GM18870 (cell line): ENCODE results near the gene PIGO.

Experiments used
- ATAC-seq: cut with Tn5 transposase; IDR thresholded peaks from one replicate; pipeline ENCODE4 v1.9.1; 2021; ENCODE audit warnings: moderate library complexity; ENCODE audit not compliant: unreplicated experiment

The PIGO gene

DNA sequence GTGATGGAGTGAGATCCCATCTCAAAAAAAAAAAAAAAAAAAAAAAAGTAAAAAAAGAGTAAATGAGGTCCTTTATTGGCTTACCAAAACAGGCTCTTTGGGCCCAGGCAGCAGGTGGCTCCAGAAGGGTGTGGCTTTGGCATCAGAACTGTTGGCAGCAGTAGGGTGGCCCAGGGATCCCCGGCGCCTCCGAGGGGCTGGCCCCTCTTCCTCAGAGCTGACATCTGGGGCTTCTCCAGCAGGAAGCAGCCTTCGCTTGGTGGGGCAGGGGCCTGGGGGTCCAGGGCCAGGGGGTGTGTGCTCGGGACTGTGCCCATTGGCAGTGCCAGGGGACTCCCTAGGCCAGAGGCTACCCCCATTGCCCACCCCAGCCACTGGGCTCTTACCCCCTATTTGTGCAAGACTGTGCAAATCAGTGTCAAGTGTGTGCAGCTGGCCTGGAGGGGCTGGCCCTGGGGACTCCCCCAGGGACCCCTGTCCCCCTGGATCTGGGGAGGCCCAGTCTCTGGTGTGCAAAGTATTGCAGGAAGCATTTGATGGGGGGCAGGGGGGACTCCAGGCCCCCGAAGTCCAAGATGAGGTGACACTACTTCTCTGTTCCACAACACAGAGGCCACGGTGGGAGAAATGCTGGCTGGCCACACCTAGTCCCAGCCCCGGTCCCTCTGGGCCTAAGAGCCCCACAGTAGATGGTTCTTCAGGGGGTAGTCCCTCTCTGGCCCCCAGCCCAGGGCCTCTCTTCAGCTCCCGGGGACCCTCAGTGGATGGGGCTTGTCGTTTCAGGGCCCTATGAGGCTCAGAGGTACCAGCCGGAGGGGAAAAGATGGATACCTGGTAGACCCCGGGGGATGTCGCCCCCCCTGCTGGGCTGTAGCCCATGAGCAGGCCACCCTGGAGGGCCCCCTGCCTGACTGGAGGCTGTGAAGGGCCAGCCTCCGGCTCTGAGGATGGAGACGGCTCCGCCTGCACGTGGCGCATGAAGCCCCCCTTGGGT, 11.2 kb upstream of the PIGO start:
- ATAC-seq, result no peak

DNA sequence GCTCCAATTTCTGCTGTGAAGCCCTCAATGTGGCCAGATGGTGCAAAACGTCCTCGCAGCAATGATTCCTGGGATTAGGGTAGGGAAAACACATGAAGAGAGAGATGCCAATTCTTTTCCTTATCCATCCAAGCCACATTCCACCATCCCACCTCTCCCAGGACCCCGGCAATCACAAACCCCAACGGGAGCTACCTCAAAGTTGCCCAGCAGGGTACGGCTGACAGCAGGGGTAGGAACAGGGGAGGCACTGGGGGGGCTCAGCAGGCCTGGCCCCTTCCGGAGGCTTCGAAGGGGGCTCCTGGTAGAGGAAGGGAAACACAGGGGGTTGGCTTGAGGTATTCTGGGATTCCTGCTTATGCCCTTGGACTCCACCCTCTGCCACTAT, 9.9 kb upstream of the PIGO start:
- no peak for ATAC-seq

DNA sequence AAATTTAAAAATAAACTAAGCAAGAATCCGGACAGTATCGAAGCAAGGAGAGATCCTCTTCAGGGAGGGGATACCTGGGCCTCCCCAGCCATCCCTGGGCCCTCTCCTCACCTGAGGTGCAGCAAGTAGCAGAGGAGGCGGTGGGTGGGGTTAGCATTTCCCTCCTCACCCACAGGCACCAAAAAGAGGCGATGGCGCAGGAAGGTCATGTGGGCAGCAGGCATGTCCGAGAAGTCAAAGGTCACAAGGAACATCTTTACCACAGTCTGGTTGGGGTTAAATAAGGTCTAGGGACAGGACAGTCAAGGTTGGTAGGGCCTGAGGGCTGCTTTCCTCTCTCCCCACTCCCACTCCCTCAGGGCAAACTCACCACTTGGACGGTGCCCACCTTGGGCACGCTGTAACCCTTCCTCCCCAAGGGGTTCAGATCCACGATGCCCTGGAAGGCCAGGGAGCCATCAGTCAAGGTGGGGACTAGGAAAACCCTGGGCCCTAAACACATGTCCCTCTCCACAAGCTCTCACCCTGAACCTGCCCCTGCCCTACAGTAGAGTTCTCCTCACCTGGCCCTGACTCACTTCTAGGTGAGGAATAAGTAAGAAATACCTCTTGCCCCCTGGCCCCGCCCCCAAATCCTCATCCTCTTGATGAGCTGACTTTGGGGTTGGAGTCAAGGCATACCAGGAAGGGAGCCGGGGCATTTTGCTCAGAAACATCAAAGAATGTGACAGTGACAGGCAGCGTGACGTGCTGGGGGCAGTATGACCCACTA, 9.4 kb upstream of the PIGO start:
- no peak for ATAC-seq

DNA sequence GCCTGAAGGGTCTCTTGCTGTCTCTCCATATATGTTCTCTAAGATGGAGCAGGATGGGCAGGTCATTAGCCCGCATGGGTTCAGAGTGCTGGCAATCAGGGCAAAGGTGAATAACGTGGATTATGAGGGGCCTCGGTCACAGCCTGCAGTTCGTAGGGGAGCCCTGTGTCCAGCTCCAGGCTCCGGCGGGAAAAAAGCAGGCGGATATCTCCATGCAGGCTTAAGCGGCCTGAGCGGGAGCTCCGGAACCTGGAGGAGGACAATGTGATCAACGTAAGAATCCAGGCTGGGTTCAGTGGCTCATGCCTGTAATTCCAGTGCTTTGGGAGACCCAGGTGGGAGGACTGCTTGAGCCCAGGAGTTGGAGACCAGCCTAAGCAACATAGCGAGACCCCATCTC, 8.7 kb upstream of the PIGO start:
- ATAC-seq, result no peak

DNA sequence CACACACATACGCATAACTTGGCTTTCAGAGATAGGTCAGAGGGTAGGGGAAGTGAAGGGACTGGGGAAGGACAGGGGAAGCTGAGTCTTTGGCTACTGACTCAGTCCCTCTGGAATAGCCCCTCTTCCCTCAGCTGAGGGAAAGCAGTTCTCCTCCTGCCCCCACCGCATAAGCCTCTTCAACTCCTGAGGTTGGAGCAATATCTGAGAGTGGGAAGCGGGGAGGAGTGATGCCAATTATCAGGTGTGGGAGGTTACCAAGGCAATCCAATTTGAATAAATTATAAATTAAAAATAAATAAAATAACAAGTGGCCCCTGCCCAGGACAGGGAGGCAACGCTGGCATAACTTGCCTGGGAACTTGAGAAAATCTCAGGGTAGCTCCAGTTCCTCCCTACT, 8.2 kb upstream of the PIGO start:
- ATAC-seq, result no peak

DNA sequence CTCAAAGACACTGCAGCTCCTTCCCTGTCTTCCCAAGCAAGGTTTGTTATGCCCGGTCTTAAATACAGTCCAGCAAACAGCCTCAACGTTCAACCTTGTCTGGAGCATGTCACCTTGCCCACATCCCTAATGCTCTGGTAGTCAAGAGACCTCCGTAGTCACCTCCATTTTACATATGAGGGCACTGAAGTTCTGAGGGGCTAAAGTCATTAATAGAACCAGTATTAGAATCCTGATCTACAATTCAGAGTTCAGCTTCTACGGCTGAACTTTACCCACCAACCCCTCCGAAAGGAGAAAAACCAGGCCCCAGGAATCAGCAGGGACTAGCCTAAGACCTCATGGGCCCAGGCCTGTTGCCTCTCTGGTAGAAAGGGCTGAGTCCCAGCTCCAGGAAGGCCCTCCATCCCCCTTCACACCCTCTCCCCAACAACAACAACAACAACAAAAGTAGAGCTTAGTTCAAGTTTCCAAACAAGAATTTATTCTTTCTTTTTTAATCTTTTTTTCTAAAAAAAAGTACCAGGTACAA, 7.3 kb upstream of the PIGO start:
- no peak for ATAC-seq

DNA sequence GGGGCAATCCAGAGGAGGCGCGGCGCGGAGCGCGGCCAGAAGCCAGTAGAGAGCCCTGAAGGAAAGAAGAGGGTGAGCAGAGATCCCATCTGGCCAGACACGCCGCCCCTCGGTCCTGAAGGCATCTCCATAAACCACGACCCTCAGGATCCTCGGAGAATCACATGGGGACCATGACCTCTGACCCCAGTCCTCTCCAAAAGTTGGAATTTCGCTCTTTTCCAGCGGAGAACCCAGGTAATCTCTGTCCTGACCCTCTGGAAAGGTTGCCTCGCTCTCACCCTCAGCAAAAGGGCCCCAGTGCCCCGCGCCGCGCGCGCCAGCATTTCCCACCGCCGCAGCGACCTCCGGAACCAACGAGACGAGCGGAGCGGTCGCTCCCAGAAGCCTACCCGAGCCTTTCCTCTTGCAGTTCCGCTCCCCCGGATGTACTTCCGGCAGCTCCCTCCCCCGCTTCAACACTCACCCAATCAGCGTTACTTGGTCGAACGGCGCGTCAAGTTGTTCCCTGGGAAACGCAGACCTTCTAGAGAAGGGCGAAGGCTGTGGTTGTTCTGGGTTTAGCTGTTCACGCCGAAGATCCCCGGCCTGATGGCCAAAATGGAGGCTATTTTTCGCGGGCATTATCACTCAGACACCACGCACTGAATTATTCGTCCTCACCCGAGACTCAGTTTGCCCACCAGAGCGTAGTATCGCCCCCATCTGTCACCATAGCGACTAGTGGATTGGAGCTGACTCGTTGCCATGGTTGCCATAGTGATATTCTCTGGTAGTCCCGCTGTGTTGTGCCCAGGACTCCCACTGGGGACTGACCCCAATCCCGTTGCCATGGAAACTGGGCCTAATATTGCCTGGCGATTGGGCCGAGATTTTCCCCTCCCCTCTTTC, 6.6 kb upstream of the PIGO start, which contains the start of gene STOML2:
STOML2 (minus strand) TSS at position 363 of the 891 bp plus-strand sequence; CDS start at position 326, 37 bp downstream.
- peak; percentile 81 for ATAC-seq

DNA sequence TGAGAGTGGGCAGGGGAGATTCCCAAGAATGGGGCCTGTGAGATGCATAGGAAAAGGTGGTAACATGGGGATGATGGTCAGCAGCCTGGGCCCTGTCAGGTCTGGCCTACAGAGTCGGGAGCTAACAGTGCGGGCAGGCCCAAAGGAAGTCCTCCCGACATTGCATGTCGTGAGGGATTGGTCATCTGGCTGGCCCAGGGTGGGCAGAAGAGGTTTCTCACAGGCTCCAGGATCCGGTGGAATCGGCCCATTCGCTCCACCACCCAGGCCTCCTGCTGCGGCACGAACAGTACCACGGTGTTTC, 6.0 kb upstream of the PIGO start:
- no peak for ATAC-seq

DNA sequence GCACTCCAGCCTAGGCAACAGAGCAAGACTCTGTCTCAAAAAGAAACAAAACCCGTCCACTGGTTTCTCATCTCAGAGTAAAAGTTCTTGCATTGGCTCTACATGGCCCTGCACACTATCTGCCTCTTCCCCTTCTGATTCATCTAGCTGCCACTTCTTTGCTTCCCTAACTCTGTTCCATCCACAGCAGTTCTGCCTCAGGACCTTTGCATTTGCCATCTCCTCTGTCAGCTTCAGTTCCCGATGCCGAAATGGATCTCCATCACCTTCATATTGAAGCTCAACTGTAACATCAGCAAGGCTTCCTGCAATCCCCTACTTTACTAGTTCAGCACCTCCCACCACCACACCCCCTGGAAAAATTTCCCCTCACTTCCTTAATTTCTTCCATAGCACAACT, 1.2 kb upstream of the PIGO start:
- ATAC-seq, result no peak

DNA sequence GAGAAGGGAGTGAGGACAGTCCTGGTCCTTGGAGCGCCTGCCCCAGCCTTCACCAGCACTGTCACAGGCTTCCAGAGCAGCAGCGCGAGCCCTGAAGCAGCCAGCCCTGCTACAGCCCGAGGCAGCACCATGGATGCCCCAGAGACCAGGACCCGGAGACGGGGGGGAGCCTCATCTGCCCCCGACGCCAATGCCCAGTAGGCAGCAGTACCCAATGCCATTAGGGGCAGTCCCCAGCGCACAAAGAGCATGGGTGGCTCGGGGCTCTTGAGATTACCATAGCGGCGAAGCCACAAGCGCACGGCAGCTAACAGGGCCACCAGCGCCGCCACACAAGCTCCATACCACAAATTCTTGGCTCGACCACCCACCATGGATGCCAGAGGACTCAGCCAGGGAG, 4.9 kb downstream of the PIGO start:
- no peak for ATAC-seq

DNA sequence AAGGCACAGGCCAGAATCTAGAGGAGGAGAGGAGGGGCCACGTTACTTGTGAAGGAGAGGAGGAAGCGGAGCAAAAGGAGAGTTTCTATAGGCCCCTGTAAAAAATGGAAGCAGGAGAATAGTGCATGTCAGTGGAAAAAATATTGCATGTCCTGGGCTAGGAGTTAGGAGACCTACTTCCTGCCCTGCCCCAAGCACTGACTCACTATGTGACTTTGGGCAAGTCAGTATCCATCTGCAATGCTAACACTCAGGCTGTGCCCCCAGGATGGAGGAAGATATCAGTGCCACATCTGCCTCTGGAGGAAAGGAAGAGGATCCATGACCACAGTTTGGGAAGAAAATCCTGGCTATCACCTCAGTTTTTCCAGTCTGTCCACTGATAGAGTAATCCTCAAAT, 7.0 kb downstream of the PIGO start:
- ATAC-seq, result no peak

DNA sequence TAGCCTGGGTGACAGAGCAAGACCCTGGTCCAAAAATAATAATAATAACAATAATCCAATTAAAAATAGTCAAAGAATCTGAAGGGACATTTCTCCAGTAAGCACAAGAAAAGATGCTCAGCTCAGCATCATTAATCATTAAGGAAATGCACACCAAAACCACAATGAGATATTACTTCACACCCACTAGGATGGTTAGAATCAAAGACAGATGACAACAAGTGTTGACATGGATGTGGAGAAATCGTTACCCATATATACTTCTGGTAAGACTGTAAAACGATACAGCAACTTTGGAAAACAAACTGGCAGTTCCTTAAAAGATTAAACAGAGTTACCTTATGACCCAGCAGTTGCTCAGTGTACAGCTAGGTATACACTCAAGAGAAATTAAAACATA, 11.3 kb downstream of the PIGO start:
- no peak for ATAC-seq

DNA sequence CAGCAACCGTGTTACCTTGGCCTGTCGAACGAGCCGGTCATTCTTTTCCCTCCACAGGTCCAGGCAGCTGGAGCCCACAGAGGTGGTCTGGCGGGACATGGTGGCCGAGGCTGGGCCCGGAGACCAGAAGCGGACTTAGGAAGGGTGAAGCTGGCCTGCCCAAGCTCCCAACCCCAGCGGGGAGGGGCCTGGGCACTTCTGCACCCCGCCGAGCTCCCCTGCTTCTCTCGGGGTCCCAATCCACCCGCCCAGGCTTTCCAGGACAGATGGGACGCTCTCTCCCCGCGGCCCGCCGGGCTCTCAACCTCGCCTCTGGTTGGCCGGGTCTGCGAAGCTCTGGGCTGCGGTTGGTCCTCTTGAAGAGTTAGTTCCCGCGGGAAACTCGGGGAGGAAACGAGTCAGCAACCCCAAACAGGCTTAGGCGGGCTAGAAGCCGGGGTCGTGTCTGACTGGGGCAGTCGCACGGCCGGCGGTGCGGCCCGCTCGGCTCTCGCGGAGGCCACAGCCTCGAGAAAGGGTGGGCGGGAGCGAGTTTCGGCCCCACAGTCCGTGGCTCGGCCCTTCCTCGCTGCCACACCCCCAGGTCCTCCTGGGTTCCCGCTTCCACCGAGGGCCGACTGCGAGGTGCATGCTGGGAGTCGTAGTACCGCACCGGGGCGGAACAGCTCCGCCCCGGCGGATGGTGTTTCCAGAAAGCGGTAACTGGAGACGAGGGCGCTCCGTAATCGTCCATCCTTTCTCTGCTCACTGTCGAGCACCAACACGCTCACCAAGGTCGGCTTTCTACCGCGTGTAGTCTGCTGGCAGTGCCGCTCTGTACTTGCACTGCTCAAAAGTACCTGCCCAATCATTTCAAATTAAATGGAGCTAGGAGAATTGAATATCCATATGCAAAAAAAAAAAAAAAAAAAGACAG, 16.7 kb downstream of the PIGO start, which contains the start of gene FANCG:
FANCG (minus strand) TSS at position 517 of the 916 bp plus-strand sequence; CDS start at position 99, 418 bp downstream.
- ATAC-seq, result peak; percentile 79

DNA sequence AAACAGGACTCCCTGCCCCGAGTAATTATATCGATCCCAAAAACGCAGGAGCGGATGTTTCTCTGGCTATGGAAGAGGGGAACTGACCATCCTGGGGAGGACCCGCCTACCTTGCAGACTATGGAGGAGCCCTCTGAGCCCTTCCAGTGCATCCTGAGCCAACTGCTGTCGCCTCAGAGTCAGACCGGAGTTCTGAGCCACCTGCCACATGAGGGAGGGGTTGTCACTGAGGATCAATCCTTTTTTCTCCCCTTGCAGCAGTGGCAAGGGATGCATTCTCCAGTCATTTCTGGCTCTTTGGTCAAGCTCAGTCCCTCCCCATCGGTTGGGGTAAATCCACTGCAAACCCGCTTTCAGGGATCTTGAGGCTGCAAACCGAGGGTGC, 17.4 kb downstream of the PIGO start:
- no peak for ATAC-seq

DNA sequence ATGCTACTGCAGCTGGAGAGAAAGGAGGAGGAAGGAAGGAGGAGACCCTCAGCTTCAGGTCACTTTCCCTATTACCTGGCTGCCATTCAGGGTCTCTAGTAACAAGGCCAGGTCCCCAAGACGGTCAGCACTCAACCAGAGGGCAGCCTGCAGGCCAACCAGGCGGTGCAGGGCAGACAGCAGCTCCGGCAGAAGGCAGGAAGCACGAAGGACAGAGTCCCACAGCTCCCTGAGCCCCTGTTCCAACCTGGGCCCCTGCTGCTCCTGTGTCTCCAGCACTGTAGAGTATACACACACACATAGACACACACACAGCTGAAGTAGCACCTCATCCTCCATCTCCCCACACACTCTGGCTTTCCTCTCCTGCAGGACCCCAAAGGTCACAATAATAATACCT, 18.3 kb downstream of the PIGO start:
- no peak for ATAC-seq

DNA sequence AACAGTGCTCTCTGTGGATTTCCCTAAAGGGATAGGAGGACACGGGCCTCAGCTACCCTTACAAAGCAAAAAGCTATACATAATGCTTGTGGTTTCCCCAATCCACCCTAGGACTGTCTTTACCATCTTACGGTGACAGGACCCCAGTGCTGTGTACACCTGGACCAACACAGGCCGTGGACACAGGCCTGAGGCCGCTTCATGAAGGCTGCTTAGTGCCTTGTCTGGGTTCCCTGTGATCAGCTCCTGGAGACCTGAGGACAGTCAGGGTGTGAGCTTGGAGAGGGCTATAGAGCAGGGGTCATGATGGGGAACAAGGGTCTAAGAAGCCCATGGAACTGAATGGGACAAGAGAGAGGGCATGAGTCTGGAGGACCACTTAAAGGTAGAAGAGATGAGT, 19.5 kb downstream of the PIGO start:
- ATAC-seq, result no peak

DNA sequence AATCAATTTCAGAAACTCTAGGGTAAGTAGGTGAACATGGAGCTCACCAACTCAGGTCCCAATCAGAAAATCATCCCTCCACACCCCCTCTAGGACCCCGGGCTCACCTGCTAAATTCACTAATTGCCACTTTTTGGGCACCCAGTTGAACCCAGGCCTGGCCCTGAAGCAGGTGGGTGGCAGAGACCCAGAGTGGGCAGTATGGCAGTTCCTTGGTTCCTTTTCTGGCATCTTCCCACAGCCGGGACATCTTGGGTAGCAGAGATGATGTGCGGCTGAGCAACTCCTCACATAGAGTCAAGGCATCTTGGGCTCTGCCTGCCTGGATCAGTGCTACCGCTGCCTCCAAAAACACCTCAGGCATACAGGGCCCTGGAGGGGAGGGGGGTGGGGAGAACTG, 21.0 kb downstream of the PIGO start:
- ATAC-seq, result no peak

DNA sequence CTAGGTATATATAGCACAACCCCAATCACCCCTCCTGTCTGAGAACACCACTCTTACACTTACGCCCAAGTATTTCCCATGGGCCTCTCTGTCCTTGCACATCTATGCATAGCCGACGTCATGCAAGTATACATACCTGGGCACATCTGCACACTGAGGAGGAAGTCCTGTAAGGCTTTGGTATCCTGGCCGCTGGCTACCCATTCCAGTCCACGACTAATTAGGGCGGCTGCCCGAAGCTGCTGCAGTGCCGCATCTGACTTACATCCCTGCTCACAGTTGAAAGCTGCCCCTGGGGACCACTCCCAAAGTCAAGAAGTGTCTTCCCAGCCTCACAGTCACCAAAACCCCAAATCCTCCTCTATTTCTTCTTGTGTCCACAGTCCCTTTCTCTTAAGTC, 21.6 kb downstream of the PIGO start:
- ATAC-seq, result no peak

DNA sequence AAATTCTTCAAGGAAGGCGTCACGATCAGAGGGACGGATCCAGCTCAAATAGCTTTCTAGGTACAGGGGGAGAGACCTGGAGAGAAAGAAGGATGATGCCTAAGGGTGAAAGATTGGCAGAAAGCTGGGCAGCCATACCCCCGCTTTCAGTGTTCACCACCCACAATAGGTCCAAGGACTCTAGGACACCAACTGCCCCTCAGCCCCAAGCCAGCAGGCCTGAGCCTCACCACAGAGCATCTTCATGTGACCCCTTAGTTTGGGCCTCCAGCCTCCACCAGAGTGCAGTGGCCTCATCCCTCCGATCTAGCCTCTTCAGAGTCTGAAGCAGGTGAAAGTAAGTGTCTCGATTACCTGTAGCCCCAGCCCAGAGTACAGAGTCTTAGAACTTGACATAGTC, 22.2 kb downstream of the PIGO start:
- ATAC-seq, result no peak

DNA sequence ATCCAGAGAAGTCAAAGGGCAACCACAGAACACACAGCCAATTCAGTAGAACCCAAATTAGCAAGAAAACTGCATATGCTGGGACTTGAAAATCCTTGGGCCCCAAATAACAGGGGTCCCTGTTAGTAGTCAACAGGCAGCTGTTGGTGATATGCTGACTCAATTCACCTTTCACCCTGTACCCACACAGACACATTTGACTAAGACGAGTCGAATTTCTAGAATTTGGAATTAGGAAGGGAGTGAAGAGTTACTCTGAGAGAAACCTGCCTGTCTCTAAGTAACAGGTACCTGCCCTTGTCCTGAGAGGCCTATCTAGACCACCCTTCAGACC, 23.1 kb downstream of the PIGO start:
- ATAC-seq, result no peak
